Thyroid gland (tissue), 4 donors: ENCODE data around the gene TBR1.

Experiments used
- CTCF ChIP-seq, 6 experiments: fragments of 200-600 bp in 3 of 6; fragments of 450-650 bp in 3 of 6; sonication (generic) in 3 of 6; IDR thresholded peaks; one replicate each; pipeline ENCODE4 v1.5.1; 2016 to 2019; ENCODE audit warnings: antibody characterized with exemption in 6 of 6, mild to moderate bottlenecking in 2 of 6, inconsistent platforms in 1 of 6, moderate library complexity in 1 of 6
- POLR2A ChIP-seq, 2 donors: fragments of 450-650 bp; IDR thresholded peaks; one replicate each; pipeline ENCODE4 v1.6.1; 2017; ENCODE audit warnings: antibody characterized with exemption in 2 of 2, mild to moderate bottlenecking in 2 of 2, moderate library complexity in 1 of 2

- TF ChIP-seq CTCF (IDR thresholded peaks at IDR 0.05): no peak
- no peak for TF ChIP-seq POLR2A (IDR thresholded peaks at IDR 0.05)
These were observed 29.0 kb downstream of the TBR1 start for GRCh38 chr2:161445097-161445496.
